Activated CD8-positive, alpha-beta T cell treated with anti-CD3 and anti-CD28 coated beads for 36 hours (primary cell): Measurements from ENCODE around the gene PKP1. TPM values are rescaled to one million over a fixed set of nuclear protein-coding genes. Genes with fewer than 3 reads are reported as not detected.

Source experiments
- ATAC-seq: fragments of 200-7000 bp; cut with Tn5 transposase; one replicate; pipeline ENCODE4 v1.10.0; 2021; ENCODE audit warnings: mild to moderate bottlenecking, moderate library complexity
- CTCF ChIA-PET: fragments of 350-600 bp; sonication (Branson Sonifier 250); formaldehyde crosslinking; loops from one replicate; lab custom pipeline; 2021; ENCODE audit warnings: antibody characterized with exemption; lab: Charles Lee
- POLR2A ChIA-PET: fragments of 350-600 bp; sonication (Branson Sonifier 250); formaldehyde crosslinking; loops from one replicate; lab custom pipeline; 2021; ENCODE audit warnings: antibody characterized with exemption; lab: Charles Lee
- DNase-seq: peaks from one replicate; pipeline ENCODE4 v3.0.0-alpha.2; 2020
- H3K27ac Mint-ChIP-seq: one replicate; pipeline ENCODE4 v1.8.0; 2021; ENCODE audit warnings: mild to moderate bottlenecking, mixed read lengths
- H3K27me3 Mint-ChIP-seq: one replicate; pipeline ENCODE4 v1.8.0; 2021; ENCODE audit warnings: mixed read lengths
- H3K36me3 Mint-ChIP-seq: one replicate; pipeline ENCODE4 v1.8.0; 2021; ENCODE audit warnings: low read depth, mixed read lengths
- H3K4me1 Mint-ChIP-seq: one replicate; pipeline ENCODE4 v1.8.0; 2021; ENCODE audit warnings: low read depth, mixed read lengths
- H3K4me3 Mint-ChIP-seq: one replicate; pipeline ENCODE4 v1.8.0; 2021; ENCODE audit warnings: mild to moderate bottlenecking, moderate library complexity, mixed read lengths
- H3K9me3 Mint-ChIP-seq: one replicate; pipeline ENCODE4 v1.8.0; 2021; ENCODE audit warnings: mixed read lengths
- CTCF ChIP-seq: fragments of 200-600 bp; IDR thresholded peaks from one replicate; pipeline ENCODE4 v1.8.0; 2022; ENCODE audit warnings: antibody characterized with exemption, mild to moderate bottlenecking
- intact Hi-C: fragments of 100-400 bp; cut with micrococcal nuclease; formaldehyde crosslinking; loops from one replicate; pipeline ENCODE4 v1.10.0; 2022
- total RNA-seq, 2 experiments: library from RNA; stranded (reverse); gene quantifications; one replicate each; pipeline ENCODE4 v1.2.3, GENCODE V29; 2021

The PKP1 gene
- total RNA-seq, 2 experiments from 2014 or later = not detected

- intact Hi-C loops = no loop called here
- TF ChIP-seq CTCF = no peak
- Mint-ChIP-seq H3K4me1 (no peaks in the 10 kb centered on the region), H3K27me3 (peaks cover 7% of the 10 kb centered on the region), H3K36me3 (no peaks in the 10 kb centered on the region), H3K27ac (no peak overlapping the region), H3K4me3 (no peak overlapping the region), H3K9me3 (no peaks in the 10 kb centered on the region)
- DNase-seq = no peak
- ChIA-PET CTCF (interaction anchor here (0.7 to 1.3 kb wide), 3 partner anchors 50 to 105 kb away, joined by 3 to 4 read pairs (median 4); no protein-coding TSS in a partner anchor), POLR2A (no interaction called here)
- ATAC-seq = no peak
These were observed 75.9 kb downstream of the PKP1 start for GRCh38 chr1:201359031-201359872.

- intact Hi-C loops = loop anchor here (5.0 kb wide), 1 partner anchor 108 kb away; no protein-coding TSS in a partner anchor
- H3K9me3 Mint-ChIP-seq = no peaks in the 10 kb centered on the region
- TF ChIP-seq CTCF = no peak
- POLR2A ChIA-PET = no interaction called here
- H3K36me3 Mint-ChIP-seq = no peaks in the 10 kb centered on the region
- H3K4me1 Mint-ChIP-seq = no peaks in the 10 kb centered on the region
- H3K27me3 Mint-ChIP-seq = peaks cover 3% of the 10 kb centered on the region
- DNase-seq = no peak
- no peak overlapping the region for H3K4me3 Mint-ChIP-seq
- CTCF ChIA-PET = interaction anchor here (0.7 to 1.2 kb wide), 2 partner anchors 51 to 106 kb away, joined by 3 to 4 read pairs; no protein-coding TSS in a partner anchor
- ATAC-seq = no peak
- H3K27ac Mint-ChIP-seq = no peak overlapping the region
These were observed 76.5 kb downstream of the PKP1 start for GRCh38 chr1:201359873-201360210.

- H3K9me3 Mint-ChIP-seq = no peaks in the 10 kb centered on the region
- ChIA-PET POLR2A (no interaction called here), CTCF (interaction anchor here (0.6 to 3.7 kb wide), 11 partner anchors 10 to 853 kb away, joined by 3 to 29 read pairs (median 4); partner anchors contain the start of gene PKP1)
- H3K27me3 Mint-ChIP-seq = peaks cover 3% of the 10 kb centered on the region
- H3K27ac Mint-ChIP-seq = no peak overlapping the region
- no peaks in the 10 kb centered on the region for H3K36me3 Mint-ChIP-seq
- ATAC-seq (no peak), DNase-seq (no peak)
- intact Hi-C loops = loop anchor here (5.0 kb wide), 1 partner anchor 108 kb away; no protein-coding TSS in a partner anchor
- no peak overlapping the region for H3K4me3 Mint-ChIP-seq
- no peak for TF ChIP-seq CTCF
- H3K4me1 Mint-ChIP-seq = no peaks in the 10 kb centered on the region
These were observed 77.2 kb downstream of the PKP1 start for GRCh38 chr1:201360486-201360885.

- no peak for TF ChIP-seq CTCF
- ChIA-PET POLR2A (no interaction called here), CTCF (interaction anchor here (0.6 to 3.7 kb wide), 14 partner anchors 11 to 853 kb away, joined by 3 to 29 read pairs (median 3); partner anchors contain the start of gene PKP1)
- intact Hi-C loops = loop anchor here (5.0 kb wide), 1 partner anchor 109 kb away; no protein-coding TSS in a partner anchor
- Mint-ChIP-seq H3K27ac (no peak overlapping the region), H3K4me3 (no peak overlapping the region), H3K27me3 (peaks cover 3% of the 10 kb centered on the region), H3K36me3 (no peaks in the 10 kb centered on the region), H3K9me3 (no peaks in the 10 kb centered on the region), H3K4me1 (no peaks in the 10 kb centered on the region)
- no peak for DNase-seq
- ATAC-seq = no peak
These were observed 77.8 kb downstream of the PKP1 start for GRCh38 chr1:201360901-201361651.
